ENCODE results near the gene BEST2.

The BEST2 gene

DNA sequence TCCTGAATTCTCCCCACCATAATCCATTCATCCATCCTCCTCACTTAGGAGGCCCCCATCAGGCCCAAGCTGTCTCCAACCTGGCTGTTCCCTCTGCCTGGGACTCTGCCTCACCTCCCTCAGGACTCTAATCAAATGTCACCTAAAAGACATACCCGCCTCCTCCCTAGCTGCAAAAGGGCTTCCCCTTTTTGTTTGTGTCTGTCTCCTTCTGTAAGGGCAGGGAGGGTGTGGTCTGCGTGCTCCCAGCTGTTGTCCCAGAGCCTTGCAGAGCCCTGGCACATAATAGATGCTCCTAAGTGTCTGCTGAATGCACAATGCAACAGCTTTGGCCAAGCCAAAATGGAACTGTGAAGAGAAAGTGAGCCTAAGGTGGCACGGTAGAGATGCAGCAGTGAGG, 21.5 kb upstream of the BEST2 start:
- Histone ChIP-seq H3K27me3 (ENCODE audit: control insufficient read depth, insufficient read depth, low read length) (no peaks in the 10 kb centered on the region), H3K9me3 (ENCODE audit: control insufficient read depth, insufficient read depth, low read length) (no peaks in the 10 kb centered on the region), H3K4me1 (ENCODE audit: control insufficient read depth, insufficient read depth, low read length) (no peaks in the 10 kb centered on the region), H3K36me3 (ENCODE audit: control insufficient read depth, insufficient read depth, low read length) (peaks cover 19% of the 10 kb centered on the region), H3K4me3 (ENCODE audit: low read length) (no peak overlapping the region), H3K27ac (ENCODE audit: low read length) (no peak overlapping the region)
- no peak for DNase-seq (ENCODE audit: low read depth, low spot score)
- no CpG with 5 or more reads among the region's 3 CpGs for WGBS (ENCODE audit: insufficient coverage, insufficient read length)

DNA sequence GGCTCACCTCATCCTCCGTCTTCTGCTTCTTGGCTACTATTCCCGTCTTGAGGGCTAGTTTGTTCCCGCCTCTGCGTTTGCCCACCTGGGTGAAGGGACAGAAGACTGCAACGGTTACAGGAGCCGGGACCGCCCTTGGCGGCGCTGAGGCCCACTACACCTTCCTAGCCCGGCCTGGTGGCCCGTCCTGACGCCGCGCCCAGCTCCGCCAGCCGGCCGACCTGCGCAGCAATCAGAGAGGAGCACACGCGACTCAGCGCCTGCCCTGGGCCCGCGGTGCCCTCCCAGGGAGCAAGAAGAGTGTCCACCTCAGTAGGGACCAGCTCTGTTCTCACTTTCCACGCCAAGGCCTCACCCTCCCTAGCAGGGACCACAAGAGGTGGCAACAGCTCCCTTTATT, 20.3 kb upstream of the BEST2 start:
- Histone ChIP-seq H3K4me3 (ENCODE audit: low read length) (no peak overlapping the region), H3K27ac (ENCODE audit: low read length) (no peak overlapping the region), H3K27me3 (ENCODE audit: control insufficient read depth, insufficient read depth, low read length) (no peaks in the 10 kb centered on the region), H3K36me3 (ENCODE audit: control insufficient read depth, insufficient read depth, low read length) (peaks cover 19% of the 10 kb centered on the region), H3K4me1 (ENCODE audit: control insufficient read depth, insufficient read depth, low read length) (no peaks in the 10 kb centered on the region), H3K9me3 (ENCODE audit: control insufficient read depth, insufficient read depth, low read length) (no peaks in the 10 kb centered on the region)
- no peak for DNase-seq (ENCODE audit: low read depth, low spot score)
- no CpG with 5 or more reads among the region's 24 CpGs for WGBS (ENCODE audit: insufficient coverage, insufficient read length)

DNA sequence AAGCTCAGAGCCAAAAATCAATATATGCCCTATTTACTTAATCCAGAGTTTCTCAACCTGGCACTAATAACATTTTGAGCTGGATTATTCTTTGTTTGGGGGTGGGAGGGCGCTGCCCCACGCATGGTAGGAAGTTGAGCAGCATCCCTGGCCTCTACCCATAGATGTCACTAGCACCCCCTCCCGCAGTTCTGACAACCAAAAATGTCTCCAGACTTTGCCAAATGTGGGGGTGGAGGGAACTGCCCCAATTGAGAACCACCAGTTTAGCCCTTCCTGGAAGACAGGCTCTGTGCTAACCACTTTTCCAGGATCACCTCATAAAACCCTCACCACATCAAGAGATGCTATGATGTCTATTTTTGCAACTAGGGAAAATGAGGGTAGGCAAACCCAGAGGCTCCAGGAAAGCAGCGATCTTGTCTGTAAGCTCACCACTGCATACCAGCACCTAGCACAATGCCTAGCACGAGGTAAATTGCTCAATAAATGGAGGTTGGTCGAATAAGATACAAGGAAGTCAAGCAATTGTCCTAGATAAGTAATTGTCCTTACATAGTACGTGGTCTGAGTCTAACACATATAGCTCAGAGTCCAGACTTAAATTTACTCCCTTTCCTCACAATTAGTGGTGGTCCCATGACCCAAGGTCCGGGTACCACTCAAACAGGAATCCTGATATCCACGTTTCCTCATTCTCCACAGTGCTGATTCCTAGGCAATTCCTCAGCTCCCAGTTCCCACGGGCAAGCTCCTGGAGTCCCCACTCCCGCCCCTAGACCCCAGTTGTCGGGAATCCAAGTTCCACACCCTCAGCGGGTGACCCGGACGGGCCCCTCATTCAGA, 18.0 kb upstream of the BEST2 start:
- WGBS (ENCODE audit: insufficient coverage, insufficient read length) = no CpG with 5 or more reads among the region's 15 CpGs
- Histone ChIP-seq H3K9me3 (ENCODE audit: control insufficient read depth, insufficient read depth, low read length) (no peaks in the 10 kb centered on the region), H3K4me3 (ENCODE audit: low read length) (peak overlapping the region; percentile 98), H3K4me1 (ENCODE audit: control insufficient read depth, insufficient read depth, low read length) (no peaks in the 10 kb centered on the region; the same call in 1 of the 2 replicates), H3K36me3 (ENCODE audit: control insufficient read depth, insufficient read depth, low read length) (peaks cover 19% of the 10 kb centered on the region), H3K27ac (ENCODE audit: low read length) (no peak overlapping the region), H3K27me3 (ENCODE audit: control insufficient read depth, insufficient read depth, low read length) (no peaks in the 10 kb centered on the region)
- DNase-seq (ENCODE audit: low read depth, low spot score) = no peak

DNA sequence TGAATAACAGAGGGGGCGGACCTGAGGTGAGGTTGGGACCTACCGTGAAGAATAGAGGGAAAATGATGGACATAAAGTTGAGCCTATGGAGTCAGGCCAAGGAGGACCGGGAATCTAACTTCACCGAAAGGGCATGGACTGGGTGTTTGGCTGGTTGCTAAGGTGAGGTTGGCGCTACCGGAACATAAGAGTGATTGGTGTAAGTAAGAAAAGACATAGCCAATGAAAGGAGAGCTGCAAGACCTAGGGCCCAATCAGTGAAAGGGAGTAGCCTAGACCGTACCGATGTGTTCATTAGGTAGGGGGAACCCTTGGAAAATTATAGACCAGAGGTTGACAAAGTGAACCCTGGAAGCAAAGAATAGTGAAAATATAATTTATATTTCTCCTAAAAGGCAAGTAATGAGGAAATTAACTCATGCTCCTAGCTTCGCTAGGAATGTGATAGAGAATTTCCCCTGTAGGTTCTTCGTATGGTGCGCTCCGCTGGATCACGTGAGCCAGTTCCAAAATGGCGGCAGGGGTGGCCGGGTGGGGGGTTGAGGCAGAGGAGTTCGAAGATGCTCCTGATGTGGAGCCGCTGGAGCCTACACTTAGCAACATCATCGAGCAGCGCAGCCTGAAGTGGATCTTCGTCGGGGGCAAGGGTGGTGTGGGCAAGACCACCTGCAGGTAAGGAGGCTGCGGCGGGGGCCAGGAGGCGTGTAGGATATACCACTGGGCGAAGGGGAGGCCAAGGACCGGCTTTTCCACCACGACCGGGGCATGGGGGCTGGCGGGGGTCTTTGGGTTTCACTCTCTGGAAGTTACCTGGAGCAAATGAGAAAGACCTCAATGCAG, 14.4 kb upstream of the BEST2 start, which contains the start of gene GET3:
GET3 (plus strand) TSS at position 503 of the 840 bp plus-strand sequence; CDS start at position 512, 9 bp downstream.
- peak within 1 kb of the TSS; percentile 75 for H3K4me3 ChIP-seq (ENCODE audit: low read length)
- peak; percentile 100 for DNase-seq (ENCODE audit: low read depth, low spot score)
- H3K27ac ChIP-seq (ENCODE audit: low read length) = no peak within 1 kb of the TSS
- H3K9me3 ChIP-seq (ENCODE audit: control insufficient read depth, insufficient read depth, low read length) = no peaks in the 10 kb centered on the region
- no peaks in the 10 kb centered on the region for H3K27me3 ChIP-seq (ENCODE audit: control insufficient read depth, insufficient read depth, low read length)
- no peaks in the 10 kb centered on the region for H3K36me3 ChIP-seq (ENCODE audit: control insufficient read depth, insufficient read depth, low read length)
- no CpG with 5 or more reads among the region's 29 CpGs for WGBS (ENCODE audit: insufficient coverage, insufficient read length)
- H3K4me1 ChIP-seq (ENCODE audit: control insufficient read depth, insufficient read depth, low read length) = no peaks in the 10 kb centered on the region; the same call in 1 of the 2 replicates

DNA sequence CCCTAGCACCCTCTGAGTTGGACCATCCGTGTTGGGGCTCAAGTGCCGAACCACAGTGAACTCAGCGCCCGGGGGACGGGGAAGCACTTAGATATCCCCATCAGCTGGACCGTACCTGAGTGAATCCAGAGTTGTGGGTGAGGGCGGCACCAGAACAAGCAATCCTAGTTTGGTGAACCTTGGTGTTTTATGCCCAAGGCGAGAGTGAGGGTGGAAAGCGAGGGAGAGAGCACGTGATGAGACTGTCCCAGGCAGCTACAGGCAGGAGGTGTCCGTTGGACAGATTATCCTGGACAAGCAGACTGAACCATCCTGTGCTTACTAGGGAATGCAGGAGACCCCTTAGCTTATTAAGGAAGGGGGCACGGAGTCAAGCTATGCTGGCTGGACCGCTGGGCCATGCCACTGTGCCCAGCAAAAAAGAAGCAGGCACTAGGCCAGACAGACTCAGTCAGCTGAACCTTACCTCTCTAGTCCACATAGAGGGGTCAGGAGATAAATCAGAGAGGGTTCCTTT, 13.7 kb upstream of the BEST2 start:
- no peaks in the 10 kb centered on the region; the same call in 1 of the 2 replicates for H3K4me1 ChIP-seq (ENCODE audit: control insufficient read depth, insufficient read depth, low read length)
- WGBS (ENCODE audit: insufficient coverage, insufficient read length) = no CpG with 5 or more reads among the region's 13 CpGs
- no peak for DNase-seq (ENCODE audit: low read depth, low spot score)
- no peaks in the 10 kb centered on the region for H3K9me3 ChIP-seq (ENCODE audit: control insufficient read depth, insufficient read depth, low read length)
- H3K27ac ChIP-seq (ENCODE audit: low read length) = no peak overlapping the region
- no peaks in the 10 kb centered on the region for H3K27me3 ChIP-seq (ENCODE audit: control insufficient read depth, insufficient read depth, low read length)
- H3K4me3 ChIP-seq (ENCODE audit: low read length) = peak overlapping the region; percentile 75
- no peaks in the 10 kb centered on the region for H3K36me3 ChIP-seq (ENCODE audit: control insufficient read depth, insufficient read depth, low read length)

DNA sequence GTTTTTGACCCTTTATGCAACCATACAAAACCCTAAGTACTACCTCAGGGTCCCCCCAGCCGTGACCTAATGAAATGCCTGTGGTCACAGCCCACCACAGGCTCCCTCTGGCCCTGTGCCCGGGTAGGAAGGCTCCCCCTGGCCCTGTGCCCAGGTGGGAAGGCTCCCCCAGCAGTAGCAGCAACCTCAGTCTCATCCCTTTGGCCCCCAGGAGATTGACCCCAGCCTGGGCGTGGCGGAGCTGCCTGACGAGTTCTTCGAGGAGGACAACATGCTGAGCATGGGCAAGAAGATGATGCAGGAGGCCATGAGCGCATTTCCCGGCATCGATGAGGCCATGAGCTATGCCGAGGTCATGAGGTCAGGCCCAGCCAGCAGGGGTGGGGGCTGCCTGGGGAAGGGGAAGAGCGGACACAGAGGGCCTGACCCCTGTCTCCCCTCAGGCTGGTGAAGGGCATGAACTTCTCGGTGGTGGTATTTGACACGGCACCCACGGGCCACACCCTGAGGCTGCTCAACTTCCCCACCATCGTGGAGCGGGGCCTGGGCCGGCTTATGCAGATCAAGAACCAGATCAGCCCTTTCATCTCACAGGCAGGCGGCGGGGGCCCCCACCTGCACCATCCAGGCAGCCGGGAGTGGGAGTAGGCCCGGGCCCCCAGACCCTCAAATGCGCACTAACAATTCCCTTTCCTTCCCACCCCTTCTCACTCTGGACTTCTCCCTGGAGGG, 6.3 kb upstream of the BEST2 start:
- peaks cover 14% of the 10 kb centered on the region; the same call in 1 of the 2 replicates for H3K36me3 ChIP-seq (ENCODE audit: control insufficient read depth, insufficient read depth, low read length)
- no peaks in the 10 kb centered on the region for H3K4me1 ChIP-seq (ENCODE audit: control insufficient read depth, insufficient read depth, low read length)
- no peaks in the 10 kb centered on the region for H3K9me3 ChIP-seq (ENCODE audit: control insufficient read depth, insufficient read depth, low read length)
- DNase-seq (ENCODE audit: low read depth, low spot score) = no peak
- no peaks in the 10 kb centered on the region for H3K27me3 ChIP-seq (ENCODE audit: control insufficient read depth, insufficient read depth, low read length)
- no peak overlapping the region for H3K27ac ChIP-seq (ENCODE audit: low read length)
- H3K4me3 ChIP-seq (ENCODE audit: low read length) = no peak overlapping the region
- no CpG with 5 or more reads among the region's 22 CpGs for WGBS (ENCODE audit: insufficient coverage, insufficient read length)

DNA sequence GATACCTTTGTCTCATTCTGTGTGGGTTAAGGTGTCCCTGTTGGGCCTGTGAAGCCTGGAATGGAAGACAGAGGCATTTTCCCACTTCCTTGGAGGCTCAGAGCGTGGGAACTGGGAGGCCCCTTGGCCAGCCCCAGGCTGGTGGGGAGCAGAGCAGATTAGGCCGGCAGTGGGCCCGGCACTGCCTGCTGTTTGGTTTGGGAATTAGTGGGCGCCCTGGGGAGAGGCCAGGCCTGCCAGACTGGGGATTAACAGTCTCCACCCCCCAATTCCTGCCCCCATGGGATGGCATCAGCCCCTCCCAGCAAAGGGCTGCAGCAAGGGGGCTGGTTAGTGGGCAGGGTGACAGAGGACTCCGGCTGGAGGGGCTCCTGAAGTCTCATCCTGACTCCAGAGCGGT, 3.1 kb upstream of the BEST2 start:
- no peak overlapping the region for H3K27ac ChIP-seq (ENCODE audit: low read length)
- no peaks in the 10 kb centered on the region for H3K27me3 ChIP-seq (ENCODE audit: control insufficient read depth, insufficient read depth, low read length)
- WGBS (ENCODE audit: insufficient coverage, insufficient read length) = no CpG with 5 or more reads among the region's 6 CpGs
- H3K4me3 ChIP-seq (ENCODE audit: low read length) = no peak overlapping the region
- DNase-seq (ENCODE audit: low read depth, low spot score) = no peak
- H3K4me1 ChIP-seq (ENCODE audit: control insufficient read depth, insufficient read depth, low read length) = 0 out of 2 replicates have a peak, but pooled peaks cover 1% of the 10 kb centered on the region
- peaks cover 14% of the 10 kb centered on the region; the same call in 1 of the 2 replicates for H3K36me3 ChIP-seq (ENCODE audit: control insufficient read depth, insufficient read depth, low read length)
- H3K9me3 ChIP-seq (ENCODE audit: control insufficient read depth, insufficient read depth, low read length) = no peaks in the 10 kb centered on the region

DNA sequence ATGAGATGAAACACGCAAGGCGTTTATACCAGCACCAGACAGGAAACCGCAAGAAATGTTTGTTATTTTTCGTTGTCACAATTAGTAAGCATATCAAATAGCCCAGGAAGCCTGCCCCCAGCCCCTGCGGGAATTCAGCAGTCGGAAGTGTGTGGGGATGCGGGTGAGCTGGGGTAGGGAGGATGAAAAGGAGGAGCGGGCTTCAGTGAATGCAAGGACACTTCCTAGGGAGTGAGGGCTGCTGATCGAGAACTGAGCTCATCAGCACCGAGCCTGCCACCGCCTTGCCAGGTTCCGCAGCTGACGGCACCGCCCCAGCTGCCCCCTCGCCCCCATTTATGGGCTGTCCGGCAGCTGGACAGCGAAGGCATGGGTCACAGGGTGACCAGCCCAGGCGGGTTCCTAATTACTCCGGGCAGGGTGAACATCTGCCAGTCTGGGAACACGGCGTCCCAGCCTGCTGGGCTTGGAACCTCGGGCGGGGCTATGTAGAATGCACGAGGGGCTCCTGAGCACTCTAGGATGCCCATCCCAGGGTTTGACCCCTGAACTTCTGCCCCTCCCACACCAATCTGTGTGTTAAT, 1.6 kb upstream of the BEST2 start:
- Histone ChIP-seq H3K27ac (ENCODE audit: low read length) (no peak overlapping the region), H3K4me3 (ENCODE audit: low read length) (no peak overlapping the region), H3K27me3 (ENCODE audit: control insufficient read depth, insufficient read depth, low read length) (no peaks in the 10 kb centered on the region), H3K4me1 (ENCODE audit: control insufficient read depth, insufficient read depth, low read length) (0 out of 2 replicates have a peak, but pooled peaks cover 1% of the 10 kb centered on the region), H3K9me3 (ENCODE audit: control insufficient read depth, insufficient read depth, low read length) (no peaks in the 10 kb centered on the region), H3K36me3 (ENCODE audit: control insufficient read depth, insufficient read depth, low read length) (peaks cover 13% of the 10 kb centered on the region; the same call in 1 of the 2 replicates)
- no CpG with 5 or more reads among the region's 24 CpGs for WGBS (ENCODE audit: insufficient coverage, insufficient read length)
- no peak for DNase-seq (ENCODE audit: low read depth, low spot score)

DNA sequence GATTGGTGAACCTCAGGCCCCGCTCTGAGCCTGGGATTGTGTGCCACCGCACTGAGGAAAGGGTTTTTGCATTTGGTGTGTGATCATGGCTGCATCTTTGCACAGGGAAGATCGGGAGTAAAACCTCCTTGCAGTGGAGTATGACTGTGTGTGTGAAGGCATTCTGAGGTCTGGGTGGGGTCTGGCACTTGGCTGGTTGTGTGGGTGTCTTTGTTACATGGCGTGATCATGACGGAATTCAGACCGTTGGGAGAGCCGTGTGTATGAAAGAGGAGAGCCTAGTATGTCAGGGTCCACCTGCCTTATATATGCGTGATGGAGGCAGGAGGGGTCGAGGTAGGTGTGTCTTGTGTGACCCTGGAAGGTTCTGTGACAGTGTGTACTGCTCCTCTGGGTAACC, 740 bp upstream of the BEST2 start:
- no peak overlapping the region for H3K27ac ChIP-seq (ENCODE audit: low read length)
- H3K27me3 ChIP-seq (ENCODE audit: control insufficient read depth, insufficient read depth, low read length) = no peaks in the 10 kb centered on the region
- no CpG with 5 or more reads among the region's 9 CpGs for WGBS (ENCODE audit: insufficient coverage, insufficient read length)
- no peaks in the 10 kb centered on the region for H3K9me3 ChIP-seq (ENCODE audit: control insufficient read depth, insufficient read depth, low read length)
- H3K4me1 ChIP-seq (ENCODE audit: control insufficient read depth, insufficient read depth, low read length) = 0 out of 2 replicates have a peak, but pooled peaks cover 1% of the 10 kb centered on the region
- H3K4me3 ChIP-seq (ENCODE audit: low read length) = no peak overlapping the region
- DNase-seq (ENCODE audit: low read depth, low spot score) = no peak
- peaks cover 8% of the 10 kb centered on the region; the same call in 1 of the 2 replicates for H3K36me3 ChIP-seq (ENCODE audit: control insufficient read depth, insufficient read depth, low read length)
